Effector CD4-positive, alpha-beta T cell (primary cell): Measurements from ENCODE around the gene RGS3.

Source experiments
- DNase-seq: peaks from one replicate; pipeline ENCODE4 v3.0.0-alpha.2; 2020

Gene RGS3

GRCh38 chr9:113514061-113514460 lies 50.5 kb downstream of the RGS3 start:
- no peak for DNase-seq

GRCh38 chr9:113514748-113515147 lies 51.2 kb downstream of the RGS3 start:
- no peak for DNase-seq

GRCh38 chr9:113515862-113516261 lies 52.3 kb downstream of the RGS3 start:
- DNase-seq = no peak

GRCh38 chr9:113516840-113517577 lies 53.5 kb downstream of the RGS3 start:
- DNase-seq = peak; percentile 32

- DNase-seq = no peak
Measured at GRCh38 chr9:113519426-113520108, 56.0 kb downstream of the RGS3 start.

GRCh38 chr9:113520109-113520642 lies 56.6 kb downstream of the RGS3 start:
- DNase-seq = peak; percentile 49

GRCh38 chr9:113521693-113522255 lies 58.2 kb downstream of the RGS3 start:
- no peak for DNase-seq

- DNase-seq = no peak
Measured at GRCh38 chr9:113522419-113522818, 58.9 kb downstream of the RGS3 start.

GRCh38 chr9:113522858-113523257 lies 59.3 kb downstream of the RGS3 start:
- DNase-seq = no peak

- DNase-seq = peak; percentile 27
Measured at GRCh38 chr9:113523421-113524141, 60.1 kb downstream of the RGS3 start.

GRCh38 chr9:113524468-113524867 lies 60.9 kb downstream of the RGS3 start:
- DNase-seq = no peak

GRCh38 chr9:113525205-113525604 lies 61.7 kb downstream of the RGS3 start:
- no peak for DNase-seq

- DNase-seq = no peak
Measured at GRCh38 chr9:113525831-113526230, 62.3 kb downstream of the RGS3 start.

- no peak for DNase-seq
Measured at GRCh38 chr9:113526231-113526746, 62.8 kb downstream of the RGS3 start.

- no peak for DNase-seq
Measured at GRCh38 chr9:113526841-113527240, 63.3 kb downstream of the RGS3 start.

GRCh38 chr9:113528088-113528487 lies 64.6 kb downstream of the RGS3 start:
- DNase-seq = no peak

- no peak for DNase-seq
Measured at GRCh38 chr9:113528811-113529210, 65.3 kb downstream of the RGS3 start.

- DNase-seq = no peak
Measured at GRCh38 chr9:113529336-113530009, 65.9 kb downstream of the RGS3 start.

- no peak for DNase-seq
Measured at GRCh38 chr9:113530022-113530635, 66.6 kb downstream of the RGS3 start.

GRCh38 chr9:113530942-113531341 lies 67.4 kb downstream of the RGS3 start:
- no peak for DNase-seq

GRCh38 chr9:113531919-113532808 lies 68.6 kb downstream of the RGS3 start:
- DNase-seq = no peak
